UCSD-AML1 (cell line): ENCODE measurements around the gene GLI3.

Experiments
- DNase-seq: peaks from one replicate; lab custom pipeline; 2025; ENCODE audit not compliant: unreplicated experiment; lab: John Stamatoyannopoulos, UW

Gene GLI3

GRCh38 chr7:41975849-41976248 lies 261.2 kb downstream of the GLI3 start:
- no peak for DNase-seq

DNA sequence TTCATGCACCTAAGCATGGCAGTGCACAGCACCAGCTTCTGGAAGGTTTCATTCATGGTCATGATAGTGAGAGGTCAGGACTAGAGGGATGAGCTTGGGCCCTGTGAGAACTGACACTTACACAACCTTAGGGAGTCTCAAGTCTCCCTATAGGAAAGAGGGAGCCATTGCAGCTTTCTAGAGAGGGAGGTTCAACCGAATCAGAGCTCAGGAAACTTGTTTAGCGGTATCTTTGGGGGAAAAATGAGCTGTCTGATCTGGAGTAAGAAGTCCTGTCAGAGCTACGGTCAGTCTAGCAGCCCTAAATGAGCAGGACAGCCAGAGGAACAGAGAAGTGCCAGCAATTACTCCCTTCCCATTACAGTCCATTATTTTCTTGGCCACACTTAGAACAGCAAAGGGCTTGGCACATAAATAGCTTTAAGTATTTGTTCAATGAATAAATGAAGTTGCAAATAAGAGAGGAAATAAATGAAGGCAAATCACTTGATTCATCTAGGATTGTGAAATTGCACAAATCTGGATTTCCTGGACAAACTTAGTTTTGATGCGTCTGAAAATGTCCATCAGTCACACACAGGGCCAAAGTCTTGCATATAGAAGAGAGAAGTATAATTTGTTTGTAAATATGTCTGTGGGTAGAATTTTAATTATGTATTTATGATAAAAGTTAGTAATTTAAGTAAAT lies 262.0 kb downstream of the GLI3 start:
- no peak for DNase-seq

DNA sequence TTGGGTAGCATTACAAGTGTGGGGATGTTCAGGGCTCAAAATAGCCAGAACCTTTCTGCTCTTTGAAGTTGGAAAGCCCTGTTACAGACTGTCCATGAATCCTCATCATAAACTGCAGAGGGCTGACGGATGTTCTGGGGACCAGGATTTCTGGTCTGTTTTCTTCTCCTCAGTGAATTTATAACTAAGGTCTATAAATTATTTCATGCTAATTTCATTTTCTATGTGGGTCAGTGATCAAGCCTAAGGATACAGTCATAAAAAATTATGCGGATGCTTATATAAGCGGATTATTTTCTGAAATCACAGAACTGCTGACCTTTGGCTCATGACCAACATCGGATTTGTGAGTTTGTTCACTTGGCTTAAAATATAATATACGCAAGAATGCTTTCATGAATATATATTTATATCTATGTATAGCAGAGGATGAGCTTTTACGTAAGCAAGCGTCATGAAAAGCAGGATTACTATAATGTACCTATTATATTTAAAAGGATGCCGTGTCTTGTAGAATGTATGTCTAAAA lies 263.7 kb downstream of the GLI3 start:
- DNase-seq, result no peak

- no peak for DNase-seq
Observed at GRCh38 chr7:41972776-41973175, 264.2 kb downstream of the GLI3 start.

- no peak for DNase-seq
Observed at GRCh38 chr7:41972270-41972669, 264.7 kb downstream of the GLI3 start.

DNA sequence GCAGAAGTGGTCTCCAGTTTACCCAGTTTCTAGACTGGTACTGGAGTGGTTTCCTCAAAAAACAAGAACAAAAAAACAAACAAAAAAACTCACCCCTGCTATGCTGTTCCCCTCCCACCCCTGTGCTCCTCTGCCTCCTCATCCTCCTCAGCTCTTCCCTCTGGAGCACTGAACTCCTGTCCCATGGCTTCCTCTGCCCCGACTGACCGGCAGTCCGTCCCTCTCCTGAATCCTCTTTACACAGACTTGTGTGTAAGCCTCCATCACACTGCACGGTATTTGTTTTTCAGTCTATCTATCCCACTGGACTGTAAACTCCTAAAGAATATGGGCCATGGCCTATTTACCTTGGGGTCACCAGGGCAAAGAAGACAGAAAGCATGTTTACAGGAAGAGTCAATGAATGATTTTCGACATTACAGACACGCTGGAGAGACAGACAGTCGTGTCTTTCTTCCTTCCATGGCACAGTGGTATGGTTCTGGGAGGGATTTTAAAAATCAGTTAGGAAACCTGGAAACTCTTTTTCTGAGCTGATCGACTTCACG lies 265.3 kb downstream of the GLI3 start:
- DNase-seq, result no peak

GRCh38 chr7:41970941-41971340 lies 266.1 kb downstream of the GLI3 start:
- DNase-seq, result no peak

- DNase-seq, result no peak
Observed at GRCh38 chr7:41969561-41970105, 267.4 kb downstream of the GLI3 start.

DNA sequence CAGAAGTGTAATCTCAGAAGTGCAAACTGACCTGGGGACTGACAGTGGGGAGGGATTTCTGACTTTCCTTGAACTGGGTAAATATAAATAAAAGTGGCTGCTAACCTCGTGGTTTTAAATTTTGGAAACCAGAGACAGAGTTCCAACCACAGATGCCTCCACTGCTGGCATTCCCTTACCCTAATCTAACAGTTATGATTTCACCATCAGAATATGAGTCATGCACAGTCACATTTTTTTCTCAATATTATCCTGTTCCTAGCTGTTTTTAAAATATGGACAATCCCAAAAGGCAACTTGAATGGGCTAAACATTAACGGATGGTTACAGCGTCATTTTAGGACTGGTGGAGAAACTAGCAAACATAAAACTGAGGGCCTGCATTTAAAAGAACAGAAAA lies 269.9 kb downstream of the GLI3 start:
- no peak for DNase-seq

- no peak for DNase-seq
Observed at GRCh38 chr7:41965951-41966505, 271.0 kb downstream of the GLI3 start.

- DNase-seq, result no peak
Observed at GRCh38 chr7:41964849-41965745, 271.9 kb downstream of the GLI3 start.

GRCh38 chr7:41964183-41964753 lies 272.7 kb downstream of the GLI3 start:
- DNase-seq, result no peak

- DNase-seq, result no peak
Observed at GRCh38 chr7:41956705-41957104, 280.3 kb downstream of the GLI3 start.

- DNase-seq, result peak; percentile 72
Observed at GRCh38 chr7:41955893-41956675, 280.9 kb downstream of the GLI3 start.

- DNase-seq, result no peak
Observed at GRCh38 chr7:41955451-41955850, 281.6 kb downstream of the GLI3 start.

DNA sequence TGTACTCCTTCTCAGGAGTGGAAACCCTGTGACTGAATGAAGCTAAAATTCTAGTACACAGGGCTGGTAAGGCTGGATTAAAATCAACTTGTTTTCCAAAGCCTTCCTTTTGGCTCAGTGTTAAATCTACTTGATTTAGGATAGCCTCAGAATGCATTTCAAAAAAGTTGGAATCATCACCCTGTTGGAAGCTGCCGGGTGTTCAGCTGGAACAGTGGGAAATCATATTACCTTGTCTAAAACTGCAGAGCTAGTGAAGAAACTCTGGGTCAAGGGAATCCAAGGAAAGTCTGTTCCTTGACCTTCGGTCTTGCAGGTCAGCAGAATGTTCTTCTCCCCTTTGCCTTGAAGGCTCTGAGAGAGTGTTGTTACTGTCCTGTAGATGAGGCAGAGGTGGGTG lies 282.0 kb downstream of the GLI3 start:
- DNase-seq, result no peak

GRCh38 chr7:41948503-41948902 lies 288.5 kb downstream of the GLI3 start:
- DNase-seq, result no peak

GRCh38 chr7:41943094-41943577 lies 293.9 kb downstream of the GLI3 start:
- DNase-seq, result peak; percentile 68

- no peak for DNase-seq
Observed at GRCh38 chr7:41942468-41943093, 294.4 kb downstream of the GLI3 start.
